ENCODE data around the gene TJP3.
A peak's percentile ranks its signal among the peaks of the same experiment; 100 is the strongest.

TJP3 gene

GRCh38 chr19:3768015-3768747 lies 60.0 kb downstream of the TJP3 start:
- 0 out of 22 replicates have a peak overlapping the region, but pooled peaks of 2 of the 11 experiments have one; percentile 3 to 62 for H3K27ac ChIP-seq
- no peak overlapping the region for H3K4me3 ChIP-seq
- H3K36me3 ChIP-seq, result peaks cover 21 to 52% (median 44%) of the 10 kb centered on the region in 11 experiments
- H3K4me1 ChIP-seq, result peaks cover 6 to 49% (median 21%) of the 10 kb centered on the region in 10 experiments
- H4K20me1 ChIP-seq, result peaks cover 0 to 28% (median 0%) of the 10 kb centered on the region in 11 experiments; a peak in 2 of 22 replicates
- no peak overlapping the region for H3K9ac ChIP-seq
- H3K4me2 ChIP-seq, result no peak overlapping the region
- H3K9me3 ChIP-seq (replicated peaks in 1 of 11), result no peaks in the 10 kb centered on the region
- no peak for TF ChIP-seq Cebpa-rat (IDR thresholded peaks at IDR 0.05)
- no peaks in the 10 kb centered on the region for H3K27me3 ChIP-seq

- no peak overlapping the region for H3K9ac ChIP-seq
- H3K27ac ChIP-seq, result no peak overlapping the region
- H3K36me3 ChIP-seq, result peaks cover 21 to 52% (median 44%) of the 10 kb centered on the region in 11 experiments
- peaks cover under 1 to 43% (median 15%) of the 10 kb centered on the region in 10 experiments; a peak in 15 of 20 replicates for H3K4me1 ChIP-seq
- H3K4me3 ChIP-seq, result no peak overlapping the region
- no peaks in the 10 kb centered on the region for H3K9me3 ChIP-seq (replicated peaks in 1 of 11)
- H3K27me3 ChIP-seq, result no peaks in the 10 kb centered on the region
- no peak overlapping the region for H3K4me2 ChIP-seq
- no peak for TF ChIP-seq Cebpa-rat (IDR thresholded peaks at IDR 0.05)
- H4K20me1 ChIP-seq, result peaks cover 0 to 28% (median 0%) of the 10 kb centered on the region in 11 experiments; a peak in 2 of 22 replicates
These were observed 60.5 kb downstream of the TJP3 start for GRCh38 chr19:3768748-3769099.

- Histone ChIP-seq H4K20me1 (peaks cover 0 to 28% (median 0%) of the 10 kb centered on the region in 11 experiments; a peak in 2 of 22 replicates), H3K4me1 (peaks cover 0 to 35% (median 11%) of the 10 kb centered on the region in 10 experiments; a peak in 11 of 20 replicates), H3K9ac (no peak overlapping the region), H3K4me3 (no peak overlapping the region), H3K9me3 (replicated peaks in 1 of 11) (no peaks in the 10 kb centered on the region), H3K4me2 (no peak overlapping the region), H3K27me3 (no peaks in the 10 kb centered on the region), H3K36me3 (peaks cover 21 to 52% (median 44%) of the 10 kb centered on the region in 11 experiments), H3K27ac (no peak overlapping the region)
- no peak for TF ChIP-seq Cebpa-rat (IDR thresholded peaks at IDR 0.05)
These were observed 61.3 kb downstream of the TJP3 start for GRCh38 chr19:3769494-3769893.

DNA sequence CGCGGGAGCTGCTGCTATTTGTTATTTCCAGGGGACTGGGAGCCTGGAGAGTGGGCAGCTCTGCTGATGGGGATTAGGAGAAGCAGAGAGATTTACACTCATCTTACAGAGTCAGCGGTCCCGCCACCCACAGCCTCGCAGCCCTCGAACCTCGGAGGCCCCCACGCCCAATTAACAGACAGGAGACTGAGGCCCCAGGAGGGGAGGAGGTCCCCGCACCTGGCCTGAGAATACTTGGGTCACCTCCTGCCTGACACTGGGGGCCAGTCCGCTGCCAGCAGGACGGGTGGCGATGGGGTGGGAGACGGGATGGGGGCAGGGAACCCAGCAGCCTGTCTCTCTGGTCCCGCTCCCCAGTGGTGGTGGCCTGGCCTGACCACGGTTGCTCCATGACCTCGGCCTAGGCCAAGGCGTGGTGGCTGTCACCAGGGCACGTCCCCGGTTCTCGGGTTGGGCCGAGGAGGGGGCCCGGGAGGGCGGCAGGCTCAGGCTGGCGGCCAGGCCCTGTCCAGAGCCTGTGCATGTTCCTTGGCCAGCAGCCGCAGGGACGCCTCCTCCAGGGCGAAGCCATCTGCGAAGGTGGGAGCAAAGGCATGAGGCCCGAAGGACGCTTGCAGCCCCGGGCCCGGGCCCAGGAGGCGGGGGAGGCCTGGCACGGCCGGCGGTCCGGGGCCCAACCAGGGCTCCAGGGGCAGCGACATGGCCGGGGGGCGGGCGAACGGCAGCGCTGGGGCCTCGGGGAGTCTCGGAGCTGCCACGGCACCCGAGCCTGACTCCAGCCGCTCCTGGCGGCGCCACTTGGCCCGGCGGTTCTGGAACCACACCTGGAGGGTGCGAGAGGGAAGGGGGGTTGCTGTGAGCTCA lies 62.2 kb downstream of the TJP3 start:
- Histone ChIP-seq H3K9me3 (replicated peaks in 1 of 11) (no peaks in the 10 kb centered on the region), H3K4me2 (no peak overlapping the region), H3K27me3 (no peaks in the 10 kb centered on the region), H3K4me1 (peaks cover 0 to 29% (median 9%) of the 10 kb centered on the region in 10 experiments; a peak in 11 of 20 replicates), H3K36me3 (peaks cover 16 to 47% (median 38%) of the 10 kb centered on the region in 11 experiments), H3K9ac (no peak overlapping the region), H3K27ac (no peak overlapping the region; a peak in 1 of 22 replicates), H3K4me3 (no peak overlapping the region), H4K20me1 (peaks cover 0 to 28% (median 0%) of the 10 kb centered on the region in 11 experiments; a peak in 1 of 22 replicates)
- TF ChIP-seq Cebpa-rat (IDR thresholded peaks at IDR 0.05), result no peak

GRCh38 chr19:3771000-3771905 lies 63.1 kb downstream of the TJP3 start:
- no peaks in the 10 kb centered on the region for H3K9me3 ChIP-seq (replicated peaks in 1 of 11)
- H3K4me1 ChIP-seq, result peaks cover 0 to 22% (median 6%) of the 10 kb centered on the region in 10 experiments; a peak in 11 of 20 replicates
- H4K20me1 ChIP-seq, result peaks cover 0 to 28% (median 0%) of the 10 kb centered on the region in 11 experiments; a peak in 1 of 22 replicates
- no peak overlapping the region for H3K9ac ChIP-seq
- TF ChIP-seq Cebpa-rat (IDR thresholded peaks at IDR 0.05), result no peak
- H3K27ac ChIP-seq, result no peak overlapping the region
- peaks cover 15 to 39% (median 31%) of the 10 kb centered on the region in 11 experiments for H3K36me3 ChIP-seq
- no peak overlapping the region for H3K4me3 ChIP-seq
- no peak overlapping the region for H3K4me2 ChIP-seq
- no peaks in the 10 kb centered on the region for H3K27me3 ChIP-seq

- no peak within 1 kb of the TSS for H3K27ac ChIP-seq
- H3K27me3 ChIP-seq, result no peaks in the 10 kb centered on the region
- peaks cover 0 to 28% (median 0%) of the 10 kb centered on the region in 11 experiments; a peak in 1 of 22 replicates for H4K20me1 ChIP-seq
- TF ChIP-seq Cebpa-rat (IDR thresholded peaks at IDR 0.05), result no peak
- no peak within 1 kb of the TSS for H3K9ac ChIP-seq
- H3K4me2 ChIP-seq, result no peak within 1 kb of the TSS
- peaks cover 11 to 32% (median 25%) of the 10 kb centered on the region in 11 experiments; a peak in 21 of 22 replicates for H3K36me3 ChIP-seq
- peaks cover 0 to under 1% (median 0%) of the 10 kb centered on the region in 11 experiments; a peak in 1 of 22 replicates for H3K9me3 ChIP-seq (replicated peaks in 1 of 11)
- no peak within 1 kb of the TSS for H3K4me3 ChIP-seq
- H3K4me1 ChIP-seq, result peaks cover 0 to 14% (median 0%) of the 10 kb centered on the region in 10 experiments; a peak in 5 of 20 replicates
These were observed 63.8 kb downstream of the TJP3 start, which contains the start of gene RAX2 for GRCh38 chr19:3771906-3772455. TSS of gene RAX2 (minus strand) at chr19:3772228. CDS start at chr19:3771742, 486 bp downstream.

- Histone ChIP-seq H3K9me3 (replicated peaks in 1 of 11) (peaks cover 0 to 21% (median 6%) of the 10 kb centered on the region in 11 experiments; a peak in 7 of 22 replicates), H3K27ac (no peak overlapping the region), H3K4me2 (no peak overlapping the region), H3K9ac (no peak overlapping the region), H3K36me3 (peaks cover 0 to 13% (median 8%) of the 10 kb centered on the region in 11 experiments; a peak in 9 of 22 replicates), H3K4me3 (no peak overlapping the region), H3K4me1 (no peaks in the 10 kb centered on the region), H4K20me1 (peaks cover 0 to 17% (median 0%) of the 10 kb centered on the region in 11 experiments; a peak in 1 of 22 replicates), H3K27me3 (no peaks in the 10 kb centered on the region)
- no peak for TF ChIP-seq Cebpa-rat (IDR thresholded peaks at IDR 0.05)
These were observed 65.8 kb downstream of the TJP3 start for GRCh38 chr19:3773814-3774515.
